ENCODE data around the gene C2orf49.

Gene C2orf49

DNA sequence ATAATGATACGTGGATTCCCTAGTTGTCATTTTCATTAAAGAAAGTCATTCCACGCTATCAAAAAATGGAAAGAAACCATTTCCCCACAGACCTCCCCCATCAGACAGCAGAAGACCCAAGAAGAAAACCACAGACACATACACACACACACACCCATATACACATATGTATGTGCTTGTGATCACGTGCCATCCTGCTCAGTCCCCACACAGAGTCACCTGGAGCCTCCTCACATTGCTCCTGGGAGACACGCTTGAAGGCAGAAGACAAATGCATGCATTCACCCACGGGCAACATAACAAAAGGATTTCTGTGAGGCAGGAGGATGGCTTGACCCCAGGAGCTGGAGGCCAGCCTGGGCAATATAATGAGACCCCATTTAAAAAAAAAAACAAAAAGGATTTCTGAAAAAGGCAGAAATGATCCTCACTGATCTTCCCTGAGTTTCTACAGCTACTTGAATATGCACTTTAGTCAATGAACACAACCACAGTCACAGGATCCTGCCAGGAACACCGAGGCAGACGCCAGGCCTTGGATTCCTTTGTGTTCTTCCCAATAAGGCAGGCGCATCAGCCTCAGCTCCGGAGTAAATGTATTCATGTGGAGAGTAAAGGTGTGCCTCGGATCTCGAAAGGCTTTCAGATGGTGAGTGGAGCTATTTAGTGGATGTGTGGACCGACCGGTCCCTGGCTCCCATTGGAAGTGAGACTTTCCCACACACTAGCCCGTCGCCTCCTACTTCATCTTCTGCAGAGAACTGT, 28.8 kb upstream of the C2orf49 start:
- TF ChIP-seq, protein P1, sequence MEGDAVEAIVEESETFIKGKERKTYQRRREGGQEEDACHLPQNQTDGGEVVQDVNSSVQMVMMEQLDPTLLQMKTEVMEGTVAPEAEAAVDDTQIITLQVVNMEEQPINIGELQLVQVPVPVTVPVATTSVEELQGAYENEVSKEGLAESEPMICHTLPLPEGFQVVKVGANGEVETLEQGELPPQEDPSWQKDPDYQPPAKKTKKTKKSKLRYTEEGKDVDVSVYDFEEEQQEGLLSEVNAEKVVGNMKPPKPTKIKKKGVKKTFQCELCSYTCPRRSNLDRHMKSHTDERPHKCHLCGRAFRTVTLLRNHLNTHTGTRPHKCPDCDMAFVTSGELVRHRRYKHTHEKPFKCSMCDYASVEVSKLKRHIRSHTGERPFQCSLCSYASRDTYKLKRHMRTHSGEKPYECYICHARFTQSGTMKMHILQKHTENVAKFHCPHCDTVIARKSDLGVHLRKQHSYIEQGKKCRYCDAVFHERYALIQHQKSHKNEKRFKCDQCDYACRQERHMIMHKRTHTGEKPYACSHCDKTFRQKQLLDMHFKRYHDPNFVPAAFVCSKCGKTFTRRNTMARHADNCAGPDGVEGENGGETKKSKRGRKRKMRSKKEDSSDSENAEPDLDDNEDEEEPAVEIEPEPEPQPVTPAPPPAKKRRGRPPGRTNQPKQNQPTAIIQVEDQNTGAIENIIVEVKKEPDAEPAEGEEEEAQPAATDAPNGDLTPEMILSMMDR (IDR thresholded peaks at IDR 0.05), result no peak
- Histone ChIP-seq H3K9me3 (no peaks in the 10 kb centered on the region), H3K4me3 (no peak overlapping the region), H3K36me3 (peaks cover 12 to 30% (median 20%) of the 10 kb centered on the region in 3 donors), H3K27ac (no peak overlapping the region), H3K27me3 (no peaks in the 10 kb centered on the region), H3K4me1 (no peaks in the 10 kb centered on the region)
- DNase-seq, result no peak
- intact Hi-C loops (cut with DNase I; ENCODE audit: low total_unique reads), result no loop called here

DNA sequence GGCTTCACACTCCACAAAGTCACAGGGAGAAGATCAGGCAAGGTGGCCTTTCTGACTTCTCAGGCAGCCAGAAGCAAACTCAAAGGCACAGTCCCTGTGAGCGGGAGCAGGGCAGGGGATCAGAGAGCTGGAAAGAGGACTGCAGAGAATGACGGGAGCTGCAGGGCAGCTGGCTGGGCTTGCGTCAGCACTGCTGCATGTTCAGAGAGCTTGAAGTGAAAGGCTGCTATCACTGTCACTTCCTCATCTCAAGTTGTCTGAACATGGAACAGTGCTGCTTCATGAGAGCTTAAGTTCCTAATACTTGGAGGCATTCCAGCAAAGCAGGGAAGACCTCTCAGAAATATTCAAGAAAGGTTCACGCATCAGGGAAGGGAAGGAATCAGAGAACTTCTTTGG, 28.2 kb upstream of the C2orf49 start:
- Histone ChIP-seq H3K36me3 (peaks cover 12 to 30% (median 20%) of the 10 kb centered on the region in 3 donors), H3K27ac (no peak overlapping the region), H3K4me1 (no peaks in the 10 kb centered on the region), H3K4me3 (no peak overlapping the region), H3K27me3 (no peaks in the 10 kb centered on the region), H3K9me3 (no peaks in the 10 kb centered on the region)
- TF ChIP-seq, protein P1 (IDR thresholded peaks at IDR 0.05), result no peak
- intact Hi-C loops (cut with DNase I; ENCODE audit: low total_unique reads), result no loop called here
- no peak for DNase-seq

DNA sequence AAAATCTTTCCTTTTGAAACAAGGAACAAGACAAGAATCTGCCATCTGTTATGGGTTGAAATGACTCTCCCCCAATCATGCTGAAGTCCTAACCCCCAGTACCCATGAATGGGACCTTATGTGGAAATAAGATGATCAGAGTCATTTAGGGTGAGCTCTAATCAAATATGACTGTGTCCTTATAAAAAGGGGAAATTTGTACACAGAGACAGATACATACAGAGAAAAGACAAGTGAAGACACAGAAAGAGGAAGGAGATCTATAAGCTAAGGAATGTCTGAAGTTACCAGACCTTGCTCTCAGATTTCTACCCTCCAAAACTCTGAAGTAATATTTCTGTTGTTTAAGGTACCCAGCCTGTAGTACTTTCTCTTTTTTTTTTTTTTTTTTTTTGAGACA, 23.5 kb upstream of the C2orf49 start:
- intact Hi-C loops (cut with DNase I; ENCODE audit: low total_unique reads), result no loop called here
- no peaks in the 10 kb centered on the region for H3K9me3 ChIP-seq
- no peaks in the 10 kb centered on the region for H3K4me1 ChIP-seq
- TF ChIP-seq, protein P1 (IDR thresholded peaks at IDR 0.05), result no peak
- no peak overlapping the region for H3K27ac ChIP-seq
- no peaks in the 10 kb centered on the region for H3K27me3 ChIP-seq
- peaks cover 0 to under 1% (median 0%) of the 10 kb centered on the region in 3 donors for H3K36me3 ChIP-seq
- DNase-seq, result no peak
- no peak overlapping the region for H3K4me3 ChIP-seq

- no peak overlapping the region for H3K27ac ChIP-seq
- H3K36me3 ChIP-seq, result no peaks in the 10 kb centered on the region
- no peaks in the 10 kb centered on the region for H3K27me3 ChIP-seq
- no peaks in the 10 kb centered on the region for H3K9me3 ChIP-seq
- no peaks in the 10 kb centered on the region for H3K4me1 ChIP-seq
- TF ChIP-seq, protein P1 (IDR thresholded peaks at IDR 0.05), result no peak
- DNase-seq, result no peak
- no peak overlapping the region for H3K4me3 ChIP-seq
- intact Hi-C loops (cut with DNase I; ENCODE audit: low total_unique reads), result no loop called here
Observed at GRCh38 chr2:105315314-105315713, 22.0 kb upstream of the C2orf49 start.

DNA sequence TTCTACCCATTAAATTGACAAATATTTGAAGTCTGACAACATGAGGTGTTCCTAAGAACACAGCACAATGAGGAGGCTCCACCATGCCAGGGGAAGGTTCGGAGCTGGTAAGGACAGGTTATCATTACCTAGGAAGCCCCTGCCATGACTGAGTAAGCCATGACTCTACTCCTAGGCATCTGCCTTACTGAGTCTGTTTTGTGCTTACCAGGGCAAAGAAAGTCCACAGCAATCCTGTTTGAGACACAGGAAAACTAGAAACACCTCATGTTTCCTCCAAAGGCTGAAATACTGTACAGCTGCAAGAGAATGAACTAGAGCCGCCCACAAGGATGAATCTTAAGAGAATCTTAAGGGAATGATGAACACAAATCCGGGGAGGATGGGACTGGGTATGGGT, 19.4 kb upstream of the C2orf49 start:
- Histone ChIP-seq H3K27ac (no peak overlapping the region), H3K27me3 (no peaks in the 10 kb centered on the region), H3K4me3 (no peak overlapping the region), H3K9me3 (no peaks in the 10 kb centered on the region), H3K4me1 (no peaks in the 10 kb centered on the region), H3K36me3 (no peaks in the 10 kb centered on the region)
- intact Hi-C loops (cut with DNase I; ENCODE audit: low total_unique reads), result no loop called here
- TF ChIP-seq, protein P1 (IDR thresholded peaks at IDR 0.05), result no peak
- no peak for DNase-seq
